Glomerular visceral epithelial cell (primary cell): ENCODE data around the gene RBPJ.

Experiments
- DNase-seq: peaks from one replicate; pipeline ENCODE4 v3.0.0-alpha.2; 2016; ENCODE audit errors: extremely low spot score

Gene RBPJ

GRCh38 chr4:26320538-26321372 is at the start of gene RBPJ:
TSS of gene RBPJ (plus strand) at chr4:26321014. CDS start at chr4:26321029, 15 bp downstream.
- DNase-seq = peak; percentile 98

GRCh38 chr4:26271703-26272102 is 49.1 kb upstream of the RBPJ start:
- DNase-seq = no peak

- no peak for DNase-seq
Observed at GRCh38 chr4:26272654-26273615, 47.9 kb upstream of the RBPJ start.

- DNase-seq = no peak
Observed at GRCh38 chr4:26273616-26273980, 47.2 kb upstream of the RBPJ start.

GRCh38 chr4:26275281-26275680 is 45.5 kb upstream of the RBPJ start:
- DNase-seq = no peak

GRCh38 chr4:26279446-26279845 is 41.4 kb upstream of the RBPJ start:
- DNase-seq = no peak

GRCh38 chr4:26281881-26282280 is 38.9 kb upstream of the RBPJ start:
- no peak for DNase-seq

- DNase-seq = no peak
Observed at GRCh38 chr4:26284536-26284935, 36.3 kb upstream of the RBPJ start.

- no peak for DNase-seq
Observed at GRCh38 chr4:26285272-26285671, 35.5 kb upstream of the RBPJ start.

- no peak for DNase-seq
Observed at GRCh38 chr4:26287756-26288155, 33.1 kb upstream of the RBPJ start.

- DNase-seq = peak; percentile 9
Observed at GRCh38 chr4:26288355-26288909, 32.4 kb upstream of the RBPJ start.

GRCh38 chr4:26289401-26289800 is 31.4 kb upstream of the RBPJ start:
- no peak for DNase-seq

- no peak for DNase-seq
Observed at GRCh38 chr4:26290321-26290720, 30.5 kb upstream of the RBPJ start.

GRCh38 chr4:26294904-26295303 is 25.9 kb upstream of the RBPJ start:
- DNase-seq = no peak

GRCh38 chr4:26296021-26296420 is 24.8 kb upstream of the RBPJ start:
- DNase-seq = no peak

- DNase-seq = no peak
Observed at GRCh38 chr4:26296514-26296913, 24.3 kb upstream of the RBPJ start.

- no peak for DNase-seq
Observed at GRCh38 chr4:26297219-26297618, 23.6 kb upstream of the RBPJ start.

- DNase-seq = no peak
Observed at GRCh38 chr4:26298198-26298947, 22.4 kb upstream of the RBPJ start.

GRCh38 chr4:26299254-26299882 is 21.4 kb upstream of the RBPJ start:
- DNase-seq = no peak

- DNase-seq = no peak
Observed at GRCh38 chr4:26300314-26301307, 20.2 kb upstream of the RBPJ start.
